Activated CD8-positive, alpha-beta T cell treated with anti-CD3 and anti-CD28 coated beads, Interleukin-2, amount 10 ng/mL, durations not matched to agents 7 days and 5 days (primary cell): Measurements from ENCODE around the gene MED14. TPM values are rescaled to one million over a fixed set of nuclear protein-coding genes. Genes with fewer than 3 reads are reported as not detected.
"Not testable (repeated sequence)": the region's sequence is repeated elsewhere in the genome, so short reads cannot be mapped to it uniquely, and the experiment has no call there.

Experiments used
- ATAC-seq: fragments of 150-1000 bp; cut with Tn5 transposase; one replicate; pipeline ENCODE4 v1.10.0; 2021; ENCODE audit warnings: moderate library complexity
- CTCF ChIA-PET: fragments of 350-600 bp; sonication (Branson Sonifier 250); formaldehyde crosslinking; loops from one replicate; lab custom pipeline; 2021; ENCODE audit warnings: antibody characterized with exemption; lab: Charles Lee
- POLR2A ChIA-PET: fragments of 350-600 bp; sonication (Branson Sonifier 250); formaldehyde crosslinking; loops from one replicate; lab custom pipeline; 2021; ENCODE audit warnings: antibody characterized with exemption; lab: Charles Lee
- DNase-seq: peaks from one replicate; pipeline ENCODE4 v3.0.0-alpha.2; 2020
- H3K27ac Mint-ChIP-seq: one replicate; pipeline ENCODE4 v1.8.0; 2021; ENCODE audit warnings: mild to moderate bottlenecking, mixed read lengths
- H3K27me3 Mint-ChIP-seq: one replicate; pipeline ENCODE4 v1.8.0; 2021; ENCODE audit warnings: low read depth, mixed read lengths
- H3K36me3 Mint-ChIP-seq: one replicate; pipeline ENCODE4 v1.8.0; 2021; ENCODE audit warnings: low read depth, mixed read lengths
- H3K4me1 Mint-ChIP-seq: one replicate; pipeline ENCODE4 v1.8.0; 2021; ENCODE audit warnings: low read depth, mixed read lengths
- H3K4me3 Mint-ChIP-seq: one replicate; pipeline ENCODE4 v1.8.0; 2021; ENCODE audit warnings: mild to moderate bottlenecking, mixed read lengths
- H3K9me3 Mint-ChIP-seq: one replicate; pipeline ENCODE4 v1.8.0; 2022; ENCODE audit warnings: mixed read lengths; ENCODE audit not compliant: insufficient read depth
- total RNA-seq, 2 experiments: library from RNA; stranded (reverse); gene quantifications; one replicate each; pipeline ENCODE4 v1.2.3, GENCODE V29; 2021

Gene MED14
- 10 to 100 TPM; 40.8 to 41.3 TPM for total RNA-seq

GRCh38 chrX:40735325-40736169 lies at the start of gene MED14:
Gene MED14, minus strand, starts transcription at chrX:40735542. Its CDS starts 130 bp downstream, at chrX:40735412.
- CTCF ChIA-PET: interaction anchor here (1.0 to 2.0 kb wide), 5 partner anchors 58 to 380 kb away, joined by 3 to 7 read pairs (median 4); partner anchors contain the start of gene CXorf38
- DNase-seq (peak; percentile 92), ATAC-seq (peak; percentile 94)
- Mint-ChIP-seq H3K4me3 (peak within 1 kb of the TSS; percentile 86), H3K27me3 (no peaks in the 10 kb centered on the region), H3K4me1 (peaks cover 41% of the 10 kb centered on the region), H3K27ac (peak within 1 kb of the TSS; percentile 97), H3K9me3 (no peaks in the 10 kb centered on the region), H3K36me3 (peaks cover 10% of the 10 kb centered on the region)
- POLR2A ChIA-PET: interaction anchor here (0.5 to 2.6 kb wide), 8 partner anchors 9 to 598 kb away, joined by 3 to 12 read pairs (median 3); partner anchors contain the start of genes ATP6AP2, DDX3X and USP9X

DNA sequence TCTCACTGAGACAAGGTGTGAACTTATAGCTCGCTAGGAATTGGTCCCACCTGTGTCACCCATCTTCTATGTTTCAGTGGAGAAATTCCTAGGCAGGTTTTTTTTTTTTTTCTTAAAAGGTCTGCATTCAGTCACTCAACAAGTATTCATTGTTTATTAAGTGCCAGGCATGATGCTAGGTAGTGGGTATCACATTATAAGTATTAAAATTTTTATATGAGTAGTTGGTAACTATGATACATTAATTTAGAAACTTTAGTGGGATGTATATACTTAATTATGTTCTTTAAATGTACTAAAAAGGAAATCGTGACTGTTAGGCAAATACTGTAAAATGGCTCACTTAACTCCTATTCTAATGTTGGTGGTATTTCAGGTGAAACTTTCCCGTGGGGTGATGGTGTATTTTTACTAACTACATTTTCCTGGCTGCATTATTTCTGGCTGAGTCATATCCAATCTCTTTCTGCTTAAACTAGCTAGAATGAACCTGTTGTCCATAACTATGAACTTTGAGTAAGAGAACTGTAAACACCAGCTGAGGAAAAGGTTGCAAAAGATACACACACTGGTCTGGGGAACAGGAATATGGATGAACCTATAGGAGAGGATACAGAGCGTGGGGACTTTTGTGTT lies 49.3 kb upstream of the MED14 start:
- ChIA-PET POLR2A (no interaction called here), CTCF (interaction anchor here (0.9 kb wide), 1 partner anchor 10 kb away, joined by 3 read pairs; no protein-coding TSS in a partner anchor)
- ATAC-seq (no peak), DNase-seq (no peak)
- H3K27me3 Mint-ChIP-seq: no peaks in the 10 kb centered on the region
- no peaks in the 10 kb centered on the region for H3K4me1 Mint-ChIP-seq
- H3K9me3 Mint-ChIP-seq: no peaks in the 10 kb centered on the region
- no peak overlapping the region for H3K4me3 Mint-ChIP-seq
- H3K36me3 Mint-ChIP-seq: no peaks in the 10 kb centered on the region
- H3K27ac Mint-ChIP-seq: no peak overlapping the region

DNA sequence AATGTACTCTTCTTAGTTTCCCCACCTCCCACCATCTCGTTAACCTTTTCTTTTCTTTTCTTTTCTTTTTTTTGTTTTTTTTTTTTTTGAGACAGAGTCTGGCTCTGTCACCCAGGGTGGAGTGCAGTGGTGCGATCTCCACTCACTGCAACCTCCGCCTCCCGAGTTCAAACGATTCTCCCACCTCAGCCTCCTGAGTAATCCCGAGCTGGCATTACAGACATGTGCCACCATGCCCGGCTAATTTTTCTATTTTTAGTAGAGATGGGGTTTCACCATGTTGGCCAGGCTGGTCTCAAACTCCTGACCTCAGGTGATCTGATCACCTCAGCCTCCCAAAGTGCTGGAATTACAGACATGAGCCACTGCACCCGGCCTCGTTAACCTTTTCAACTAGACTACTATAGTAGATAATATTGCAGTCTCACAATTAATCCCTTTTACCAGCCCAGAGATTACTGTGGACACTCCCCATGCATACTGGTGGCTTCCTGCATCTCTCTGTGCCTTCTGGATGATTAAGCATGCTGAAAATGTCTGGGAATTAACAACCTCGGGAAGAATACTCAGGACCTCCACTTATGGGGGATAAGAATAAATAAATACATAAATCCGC lies 47.4 kb upstream of the MED14 start:
- H3K27me3 Mint-ChIP-seq, CTCF ChIA-PET, ATAC-seq, H3K9me3 Mint-ChIP-seq, H3K4me1 Mint-ChIP-seq, H3K4me3 Mint-ChIP-seq, H3K36me3 Mint-ChIP-seq, DNase-seq, POLR2A ChIA-PET, H3K27ac Mint-ChIP-seq: not testable (repeated sequence)

GRCh38 chrX:40780951-40781350 lies 45.6 kb upstream of the MED14 start:
- DNase-seq (no peak), ATAC-seq (no peak)
- no peaks in the 10 kb centered on the region for H3K36me3 Mint-ChIP-seq
- H3K4me1 Mint-ChIP-seq: no peaks in the 10 kb centered on the region
- ChIA-PET POLR2A (no interaction called here), CTCF (no interaction called here)
- H3K27ac Mint-ChIP-seq: no peak overlapping the region
- no peaks in the 10 kb centered on the region for H3K9me3 Mint-ChIP-seq
- no peak overlapping the region for H3K4me3 Mint-ChIP-seq
- H3K27me3 Mint-ChIP-seq: no peaks in the 10 kb centered on the region

- ATAC-seq (no peak), DNase-seq (no peak)
- Mint-ChIP-seq H3K27ac (no peak overlapping the region), H3K4me1 (no peaks in the 10 kb centered on the region), H3K36me3 (no peaks in the 10 kb centered on the region), H3K4me3 (no peak overlapping the region), H3K27me3 (no peaks in the 10 kb centered on the region), H3K9me3 (no peaks in the 10 kb centered on the region)
- ChIA-PET CTCF (no interaction called here), POLR2A (no interaction called here)
These were observed 44.7 kb upstream of the MED14 start for GRCh38 chrX:40780082-40780481.

- CTCF ChIA-PET: no interaction called here
- ATAC-seq (no peak), DNase-seq (no peak)
- Mint-ChIP-seq H3K9me3 (no peaks in the 10 kb centered on the region), H3K4me1 (no peaks in the 10 kb centered on the region), H3K4me3 (no peak overlapping the region), H3K27me3 (no peaks in the 10 kb centered on the region), H3K27ac (no peak overlapping the region), H3K36me3 (no peaks in the 10 kb centered on the region)
- POLR2A ChIA-PET: no interaction called here
These were observed 43.7 kb upstream of the MED14 start for GRCh38 chrX:40778861-40779575.

DNA sequence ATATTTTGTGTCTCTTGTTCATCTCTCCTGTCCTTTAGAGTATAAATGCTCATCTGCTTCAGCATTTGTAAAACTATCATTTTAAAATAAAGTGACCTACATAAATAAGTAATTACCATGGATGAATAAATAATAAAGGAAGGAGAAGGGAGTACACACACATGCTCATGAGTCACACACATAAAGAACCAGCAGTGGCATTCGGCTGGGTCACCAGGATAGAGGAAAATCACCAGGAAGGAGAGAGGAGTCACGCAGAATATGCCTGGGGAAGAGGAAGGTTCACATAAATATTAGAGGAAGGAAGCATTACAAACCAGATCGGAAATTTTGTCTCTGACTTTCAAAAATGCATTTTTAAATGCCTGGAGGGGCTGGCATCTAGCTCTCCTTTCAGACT lies 38.5 kb upstream of the MED14 start:
- POLR2A ChIA-PET: no interaction called here
- no peak overlapping the region for H3K27ac Mint-ChIP-seq
- H3K4me3 Mint-ChIP-seq: no peak overlapping the region
- no peaks in the 10 kb centered on the region for H3K36me3 Mint-ChIP-seq
- no peaks in the 10 kb centered on the region for H3K27me3 Mint-ChIP-seq
- DNase-seq (no peak), ATAC-seq (no peak)
- CTCF ChIA-PET: interaction anchor here (0.8 kb wide), 1 partner anchor 20 kb away, joined by 3 read pairs; no protein-coding TSS in a partner anchor
- H3K9me3 Mint-ChIP-seq: no peaks in the 10 kb centered on the region
- H3K4me1 Mint-ChIP-seq: no peaks in the 10 kb centered on the region

GRCh38 chrX:40773188-40773587 lies 37.8 kb upstream of the MED14 start:
- Mint-ChIP-seq H3K27me3 (no peaks in the 10 kb centered on the region), H3K4me1 (no peaks in the 10 kb centered on the region)
- no peak for DNase-seq

DNA sequence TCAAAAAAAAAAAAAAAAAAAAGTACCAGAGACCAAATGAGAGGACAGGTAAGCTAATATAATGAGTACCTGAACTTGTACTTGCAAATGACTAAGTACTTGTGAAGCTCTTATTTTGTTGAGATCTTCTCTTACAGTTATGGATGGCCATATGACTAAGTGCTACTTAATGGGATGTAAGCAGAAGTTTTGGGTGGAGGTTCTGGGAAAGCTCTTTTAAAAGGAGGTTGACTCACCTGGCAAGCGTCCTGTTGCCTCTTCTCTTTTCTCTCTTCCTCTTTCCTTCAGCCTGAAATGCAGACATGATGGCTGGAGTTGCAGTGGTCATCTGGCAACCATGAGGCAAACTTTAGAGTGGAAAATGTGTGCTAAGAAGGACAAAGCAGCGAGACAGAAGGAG lies 36.9 kb upstream of the MED14 start:
- CTCF ChIA-PET: no interaction called here

More at GRCh38 chrX:40773188-40773587, 37.8 kb upstream of the MED14 start:
- no peak for ATAC-seq
- H3K27ac Mint-ChIP-seq: no peak overlapping the region
- no peaks in the 10 kb centered on the region for H3K36me3 Mint-ChIP-seq
- no peak overlapping the region for H3K4me3 Mint-ChIP-seq
- no peaks in the 10 kb centered on the region for H3K9me3 Mint-ChIP-seq
- ChIA-PET CTCF (no interaction called here), POLR2A (no interaction called here)

GRCh38 chrX:40761762-40762161 lies 26.4 kb upstream of the MED14 start:
- no peaks in the 10 kb centered on the region for H3K9me3 Mint-ChIP-seq
- ATAC-seq: no peak
- DNase-seq: no peak
- no peak overlapping the region for H3K4me3 Mint-ChIP-seq
- peaks cover 2% of the 10 kb centered on the region for H3K4me1 Mint-ChIP-seq
- POLR2A ChIA-PET: no interaction called here
- CTCF ChIA-PET: no interaction called here
- H3K36me3 Mint-ChIP-seq: no peaks in the 10 kb centered on the region
- H3K27me3 Mint-ChIP-seq: no peaks in the 10 kb centered on the region
- no peak overlapping the region for H3K27ac Mint-ChIP-seq

More for the DNA sequence above, 36.9 kb upstream of the MED14 start:
- Mint-ChIP-seq H3K27me3 (no peaks in the 10 kb centered on the region), H3K4me3 (no peak overlapping the region), H3K9me3 (no peaks in the 10 kb centered on the region), H3K27ac (no peak overlapping the region), H3K36me3 (no peaks in the 10 kb centered on the region), H3K4me1 (no peaks in the 10 kb centered on the region)
- POLR2A ChIA-PET: no interaction called here
- no peak for ATAC-seq
- no peak for DNase-seq

DNA sequence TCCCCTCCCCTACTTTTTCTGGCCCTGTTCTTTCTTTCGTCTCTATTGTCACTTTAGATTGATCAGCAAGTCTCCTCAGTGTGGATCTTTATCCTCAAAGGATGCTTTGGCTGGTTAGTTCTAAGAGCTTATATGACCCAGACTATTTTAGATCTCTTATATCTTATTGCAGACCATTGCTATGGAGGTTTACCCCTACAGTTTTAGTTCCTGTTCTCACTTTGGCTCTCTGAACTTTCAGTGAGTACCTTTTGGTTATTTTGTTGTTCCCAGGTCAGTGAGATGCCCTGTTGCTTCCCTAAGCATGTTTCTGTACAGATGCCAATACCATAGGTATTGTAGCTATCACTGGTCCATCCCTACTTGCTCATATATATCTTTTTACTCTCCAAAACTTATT lies 24.0 kb upstream of the MED14 start:
- no peak for ATAC-seq
- no peak for DNase-seq
- Mint-ChIP-seq H3K4me3 (no peak overlapping the region), H3K9me3 (no peaks in the 10 kb centered on the region), H3K4me1 (peaks cover 2% of the 10 kb centered on the region), H3K27me3 (no peaks in the 10 kb centered on the region), H3K27ac (no peak overlapping the region), H3K36me3 (no peaks in the 10 kb centered on the region)
- CTCF ChIA-PET: no interaction called here
- POLR2A ChIA-PET: no interaction called here
